ENCODE data around the gene UFC1. TPM values are rescaled to one million over a fixed set of nuclear protein-coding genes. Genes with fewer than 3 reads are reported as not detected.

Gene UFC1
- total and polyA plus RNA-seq, 2 of the 13 experiments (the other 11 are each of a cell fraction or from before 2014, with no cell fraction given), result 72.8 to 85.2 TPM

GRCh38 chr1:161153682-161154337 is at the start of gene UFC1 (continued):
- peak; percentile 31; the same call in 1 of the 2 replicates for TF ChIP-seq ZKSCAN8 (CRISPR knock-in tag; IDR thresholded peaks at IDR 0.05; ENCODE audit: borderline replicate concordance)
- 0 out of 2 replicates have a peak, but pooled peaks have one; percentile 47 for TF ChIP-seq ZNF280D (CRISPR knock-in tag; IDR thresholded peaks at IDR 0.05)
- TF ChIP-seq ZNF687 (CRISPR knock-in tag; IDR thresholded peaks at IDR 0.05), result peak; percentile 69
- TF ChIP-seq ZNF143 (CRISPR knock-in tag; IDR thresholded peaks at IDR 0.05), result peak; percentile 48; the same call in 1 of the 2 replicates
- 0 out of 2 replicates have a peak, but pooled peaks have one; percentile 49 for TF ChIP-seq ZNF446 (CRISPR knock-in tag; IDR thresholded peaks at IDR 0.05)
- TF ChIP-seq SALL2 (CRISPR knock-in tag; IDR thresholded peaks at IDR 0.05), result 0 out of 2 replicates have a peak, but pooled peaks have one; percentile 37
- peak; percentile 38; the same call in 1 of the 2 replicates for TF ChIP-seq GATA4 (IDR thresholded peaks at IDR 0.05; ENCODE audit: borderline replicate concordance, low read depth)
- peak in 1 of 2 experiments; percentile 70; a peak in 1 of 4 replicates for TF ChIP-seq KLF16 (CRISPR knock-in tag; IDR thresholded peaks at IDR 0.05)
- TF ChIP-seq NR2F2 (IDR thresholded peaks at IDR 0.05; ENCODE audit: borderline replicate concordance, low read depth), result no peak
- peak; percentile 89 for TF ChIP-seq POLR2AphosphoS5 (IDR thresholded peaks at IDR 0.05; ENCODE audit: low read depth, low read length)
- no peak for TF ChIP-seq HNRNPK (IDR thresholded peaks at IDR 0.05; ENCODE audit: low read depth, low read length, poor library complexity, severe bottlenecking)

Measured in HepG2 (cell line).